ENCODE measurements around the gene FGF1. TPM values are rescaled to one million over a fixed set of nuclear protein-coding genes. Genes with fewer than 3 reads are reported as not detected.

Gene FGF1
- total RNA-seq, 1 experiment from 2014 or later, result 0.24 TPM

DNA sequence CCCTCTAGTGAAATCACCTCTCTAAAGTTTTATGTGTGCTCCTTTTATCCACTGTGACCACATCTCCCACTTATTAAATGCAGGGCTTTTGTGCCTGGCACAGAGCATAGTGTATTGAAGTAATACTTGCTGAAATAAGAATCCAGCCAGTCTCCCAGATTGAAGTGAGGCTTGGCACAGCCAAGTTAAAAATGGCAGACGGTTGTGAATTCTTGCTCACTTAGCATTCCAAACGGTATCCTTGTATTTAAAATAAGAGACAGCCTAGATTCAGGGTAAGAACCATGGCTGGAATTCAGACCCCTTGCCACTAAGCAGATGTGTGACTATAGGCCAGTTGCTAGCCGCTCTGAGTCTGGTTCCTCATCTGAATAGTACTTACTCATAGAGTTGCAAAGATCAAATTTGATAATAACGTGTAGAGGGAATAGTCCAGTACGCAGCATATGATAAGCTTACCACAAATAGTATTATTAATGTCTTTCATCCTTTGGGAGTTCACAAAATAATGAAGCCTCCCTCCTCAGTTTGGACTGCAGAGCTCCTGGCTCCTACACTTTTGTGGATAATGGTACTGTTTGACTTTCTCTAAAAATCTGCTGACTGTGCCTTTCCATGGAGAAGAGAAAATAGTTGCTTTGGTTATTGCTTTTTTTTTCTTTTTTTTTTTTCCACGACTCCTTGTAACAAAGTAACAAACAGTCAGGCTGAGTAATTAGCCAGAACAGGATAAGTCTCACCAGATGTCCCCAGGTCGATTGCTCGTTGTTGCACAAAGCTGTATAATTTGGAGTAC lies 51.5 kb downstream of the FGF1 start:
- DNase-seq, result no peak
- Histone ChIP-seq H3K4me3 (ENCODE audit: insufficient read depth, low read depth, low read length) (no peak overlapping the region), H3K27me3 (ENCODE audit: control insufficient read depth, insufficient read depth, low read length) (no peaks in the 10 kb centered on the region), H3K36me3 (replicated peaks; ENCODE audit: control insufficient read depth, insufficient read depth, low read length) (no peaks in the 10 kb centered on the region)

DNA sequence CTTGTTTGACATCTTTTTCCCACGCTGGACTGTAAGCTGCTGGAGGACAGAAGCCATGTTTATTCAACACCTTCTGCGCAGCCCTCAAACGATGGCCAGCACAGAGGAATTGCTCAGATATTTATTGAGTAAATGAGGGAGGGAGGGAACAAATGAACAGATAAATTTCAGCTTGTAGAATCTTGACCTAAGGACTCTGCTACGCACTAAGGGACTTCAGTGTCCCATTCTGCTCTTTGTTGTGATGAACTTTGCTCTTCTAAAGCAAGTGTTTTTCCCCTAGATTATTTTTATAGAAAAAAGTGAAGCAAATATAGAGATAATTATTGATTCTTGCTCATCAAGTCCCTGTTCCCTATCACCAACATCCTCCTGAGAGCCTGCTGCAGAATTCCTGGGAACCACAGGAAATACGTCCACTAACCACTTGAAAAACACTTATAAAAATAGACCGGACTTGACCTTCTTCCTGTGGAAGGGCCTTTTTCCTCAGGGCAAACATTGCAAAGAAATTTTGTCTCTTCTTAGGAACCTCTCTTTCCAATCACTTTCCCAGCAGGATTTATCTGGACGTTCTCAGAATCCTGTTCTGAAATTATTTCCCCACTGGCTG lies 54.9 kb downstream of the FGF1 start:
- Histone ChIP-seq H3K36me3 (replicated peaks; ENCODE audit: control insufficient read depth, insufficient read depth, low read length) (no peaks in the 10 kb centered on the region), H3K27me3 (ENCODE audit: control insufficient read depth, insufficient read depth, low read length) (no peaks in the 10 kb centered on the region), H3K4me3 (ENCODE audit: insufficient read depth, low read depth, low read length) (no peak overlapping the region)
- DNase-seq, result no peak

DNA sequence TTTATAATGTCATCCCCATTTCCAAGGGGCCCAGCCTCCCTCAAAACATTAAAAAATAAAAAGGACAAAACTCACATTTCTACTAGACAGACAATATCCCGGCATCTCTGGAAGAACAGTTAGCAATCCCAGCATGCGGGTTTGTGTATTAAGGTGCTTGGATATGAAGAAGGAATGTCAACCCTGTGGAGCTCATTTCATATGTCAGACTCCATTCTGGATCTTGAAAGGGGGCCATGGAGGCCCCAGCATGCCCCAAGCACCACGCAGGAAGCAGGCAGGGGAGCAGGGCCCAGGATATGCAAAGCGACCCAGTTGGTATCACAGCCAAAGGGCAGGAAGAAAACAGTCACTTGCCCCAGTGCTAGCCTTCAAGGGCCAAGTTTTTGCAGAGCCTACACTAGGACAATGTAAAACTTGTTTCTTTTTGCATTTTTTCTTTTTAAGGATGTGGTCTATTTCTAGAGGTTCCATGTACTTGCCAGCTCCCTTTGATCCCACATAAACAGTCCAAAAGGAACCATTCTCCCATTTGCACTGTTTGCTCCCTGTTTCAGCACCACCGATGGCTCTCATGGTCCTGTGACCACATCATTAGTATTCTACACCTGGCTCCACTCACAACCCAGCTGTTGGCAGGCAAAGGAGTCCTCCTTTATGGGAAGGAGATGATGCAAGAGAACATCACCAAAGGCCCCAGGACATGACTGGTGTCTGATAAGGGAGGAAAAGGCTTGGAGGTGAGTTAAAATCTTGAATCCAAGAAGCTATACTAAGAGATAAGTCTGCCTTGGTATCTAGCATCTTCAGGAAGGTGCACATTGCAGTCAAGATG lies 58.3 kb downstream of the FGF1 start:
- H3K36me3 ChIP-seq (replicated peaks; ENCODE audit: control insufficient read depth, insufficient read depth, low read length), result no peaks in the 10 kb centered on the region
- H3K4me3 ChIP-seq (ENCODE audit: insufficient read depth, low read depth, low read length), result no peak overlapping the region
- no peaks in the 10 kb centered on the region for H3K27me3 ChIP-seq (ENCODE audit: control insufficient read depth, insufficient read depth, low read length)
- DNase-seq, result no peak

- no peaks in the 10 kb centered on the region for H3K27me3 ChIP-seq (ENCODE audit: control insufficient read depth, insufficient read depth, low read length)
- no peak for DNase-seq
- no peaks in the 10 kb centered on the region for H3K36me3 ChIP-seq (replicated peaks; ENCODE audit: control insufficient read depth, insufficient read depth, low read length)
- H3K4me3 ChIP-seq (ENCODE audit: insufficient read depth, low read depth, low read length), result no peak overlapping the region
Observed at GRCh38 chr5:142626786-142627185, 59.1 kb downstream of the FGF1 start.

DNA sequence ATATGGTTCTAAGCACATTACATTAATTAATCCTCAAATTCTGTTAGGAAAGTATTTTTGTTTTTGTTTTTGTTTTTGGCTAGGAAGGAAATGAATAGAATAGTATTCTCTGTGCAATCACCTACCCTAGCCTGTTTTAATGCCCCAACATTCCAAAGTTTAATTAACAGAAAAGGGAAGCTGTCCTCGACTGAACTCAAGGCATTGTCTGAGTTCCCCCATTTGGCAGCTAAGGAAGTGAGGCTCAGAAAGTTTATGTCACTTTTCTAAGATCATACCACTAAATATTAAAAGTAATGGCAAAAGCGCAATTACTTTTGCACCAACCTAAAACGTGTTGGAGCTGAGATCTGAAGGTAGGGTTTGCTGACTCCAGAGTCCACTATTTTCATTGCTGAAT lies 59.8 kb downstream of the FGF1 start:
- H3K36me3 ChIP-seq (replicated peaks; ENCODE audit: control insufficient read depth, insufficient read depth, low read length), result no peaks in the 10 kb centered on the region
- no peak overlapping the region for H3K4me3 ChIP-seq (ENCODE audit: insufficient read depth, low read depth, low read length)
- no peak for DNase-seq

DNA sequence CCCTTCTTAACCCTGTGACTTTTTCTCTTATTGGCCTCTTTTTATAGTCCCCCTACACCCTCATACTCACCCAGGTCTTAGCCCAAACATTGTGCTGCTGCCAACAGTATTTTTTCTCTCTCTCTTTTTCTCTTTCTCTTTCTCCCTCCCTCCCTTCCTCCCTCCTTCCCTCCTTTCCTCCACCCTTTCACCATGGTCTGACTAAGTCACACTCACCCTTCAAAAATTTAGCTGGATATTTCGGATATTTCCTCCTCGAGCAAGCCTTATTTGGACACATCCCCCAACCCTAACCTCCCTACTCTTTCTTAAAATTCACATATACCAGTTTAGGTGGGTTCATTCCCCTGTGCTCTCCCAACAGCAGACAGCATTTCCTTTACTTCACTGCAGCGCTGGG lies 64.7 kb downstream of the FGF1 start:
- H3K27me3 ChIP-seq (ENCODE audit: control insufficient read depth, insufficient read depth, low read length), result no peaks in the 10 kb centered on the region
- no peaks in the 10 kb centered on the region for H3K36me3 ChIP-seq (replicated peaks; ENCODE audit: control insufficient read depth, insufficient read depth, low read length)
- DNase-seq, result peak; percentile 1
- H3K4me3 ChIP-seq (ENCODE audit: insufficient read depth, low read depth, low read length), result no peak overlapping the region

More for the DNA sequence above, 59.8 kb downstream of the FGF1 start:
- no peaks in the 10 kb centered on the region for H3K27me3 ChIP-seq (ENCODE audit: control insufficient read depth, insufficient read depth, low read length)

DNA sequence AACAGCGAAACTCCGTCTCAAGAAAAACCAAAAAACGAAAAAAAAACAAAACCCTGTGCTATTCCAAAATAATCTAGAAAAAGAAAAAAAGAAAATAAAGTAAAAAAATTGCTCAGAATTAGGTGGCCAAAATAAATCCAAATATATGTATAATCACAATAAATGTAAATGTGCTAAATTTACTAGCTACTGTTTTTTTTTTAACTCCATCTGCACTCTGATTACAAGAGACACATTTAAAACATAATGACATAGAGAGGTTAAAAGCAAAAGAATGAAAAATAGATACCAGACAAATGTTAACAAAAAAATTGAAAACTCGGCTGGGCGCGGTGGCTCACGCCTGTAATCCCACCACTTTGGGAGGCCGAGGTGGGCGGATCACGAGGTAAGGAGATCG lies 66.1 kb downstream of the FGF1 start:
- Histone ChIP-seq H3K4me3 (ENCODE audit: insufficient read depth, low read depth, low read length) (no peak overlapping the region), H3K27me3 (ENCODE audit: control insufficient read depth, insufficient read depth, low read length) (no peaks in the 10 kb centered on the region), H3K36me3 (replicated peaks; ENCODE audit: control insufficient read depth, insufficient read depth, low read length) (no peaks in the 10 kb centered on the region)
- DNase-seq, result no peak

- Histone ChIP-seq H3K4me3 (ENCODE audit: insufficient read depth, low read depth, low read length) (no peak overlapping the region), H3K27me3 (ENCODE audit: control insufficient read depth, insufficient read depth, low read length) (no peaks in the 10 kb centered on the region)
- no peak for DNase-seq
Observed at GRCh38 chr5:142618130-142618523, 67.8 kb downstream of the FGF1 start.

GRCh38 chr5:142617416-142618129 lies 68.3 kb downstream of the FGF1 start:
- H3K27me3 ChIP-seq (ENCODE audit: control insufficient read depth, insufficient read depth, low read length), result no peaks in the 10 kb centered on the region
- no peak overlapping the region for H3K4me3 ChIP-seq (ENCODE audit: insufficient read depth, low read depth, low read length)
- H3K36me3 ChIP-seq (replicated peaks; ENCODE audit: control insufficient read depth, insufficient read depth, low read length), result no peaks in the 10 kb centered on the region
- DNase-seq, result no peak

More at GRCh38 chr5:142618130-142618523, 67.8 kb downstream of the FGF1 start:
- no peaks in the 10 kb centered on the region for H3K36me3 ChIP-seq (replicated peaks; ENCODE audit: control insufficient read depth, insufficient read depth, low read length)

GRCh38 chr5:142615948-142616347 lies 69.9 kb downstream of the FGF1 start:
- H3K27me3 ChIP-seq (ENCODE audit: control insufficient read depth, insufficient read depth, low read length), result no peaks in the 10 kb centered on the region
- no peaks in the 10 kb centered on the region for H3K36me3 ChIP-seq (replicated peaks; ENCODE audit: control insufficient read depth, insufficient read depth, low read length)
- DNase-seq, result no peak
- H3K4me3 ChIP-seq (ENCODE audit: insufficient read depth, low read depth, low read length), result no peak overlapping the region

DNA sequence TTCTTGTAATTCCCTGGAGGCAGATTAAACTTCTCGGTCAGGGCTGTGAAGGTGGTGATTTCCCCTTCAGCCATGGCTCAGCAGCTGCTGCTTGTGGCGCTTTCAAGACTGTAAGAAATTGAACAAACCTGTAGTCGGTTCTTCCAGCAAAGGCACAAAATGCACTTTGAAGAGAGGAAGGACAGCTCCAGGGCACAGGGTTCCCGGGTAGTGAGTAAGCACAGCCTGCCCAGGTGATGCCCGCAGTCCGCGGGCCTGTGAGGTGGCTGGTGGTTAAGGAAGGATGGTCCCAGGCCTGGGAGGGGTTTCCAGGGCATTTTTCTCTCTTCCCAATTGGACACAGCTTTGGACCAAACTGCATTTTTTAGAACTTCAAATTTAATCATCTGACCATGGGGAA lies 71.8 kb downstream of the FGF1 start:
- DNase-seq, result no peak
- no peak overlapping the region for H3K4me3 ChIP-seq (ENCODE audit: insufficient read depth, low read depth, low read length)
- no peaks in the 10 kb centered on the region for H3K27me3 ChIP-seq (ENCODE audit: control insufficient read depth, insufficient read depth, low read length)
- H3K36me3 ChIP-seq (replicated peaks; ENCODE audit: control insufficient read depth, insufficient read depth, low read length), result no peaks in the 10 kb centered on the region

DNA sequence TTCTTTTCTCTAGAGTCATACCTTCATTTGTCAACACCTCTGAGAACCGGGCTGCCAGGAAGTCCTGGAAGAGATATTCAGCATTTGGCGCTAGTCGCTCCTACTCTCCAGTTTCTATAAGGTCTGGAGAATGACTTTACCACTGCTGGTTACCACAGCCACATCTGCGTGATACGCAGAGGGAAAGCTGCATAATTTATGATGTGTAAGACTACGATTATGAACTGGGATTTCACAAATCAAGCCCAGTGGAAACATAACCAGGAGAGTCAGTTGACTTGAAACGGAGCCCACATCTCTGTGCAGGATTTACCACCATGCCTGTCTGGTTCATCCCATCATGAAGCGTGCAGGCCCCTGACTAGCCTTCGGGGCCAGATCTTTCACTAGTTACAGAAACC lies 72.6 kb downstream of the FGF1 start:
- no peak for DNase-seq
- H3K36me3 ChIP-seq (replicated peaks; ENCODE audit: control insufficient read depth, insufficient read depth, low read length), result no peaks in the 10 kb centered on the region
- H3K27me3 ChIP-seq (ENCODE audit: control insufficient read depth, insufficient read depth, low read length), result no peaks in the 10 kb centered on the region
- H3K4me3 ChIP-seq (ENCODE audit: insufficient read depth, low read depth, low read length), result no peak overlapping the region

- Histone ChIP-seq H3K4me3 (ENCODE audit: insufficient read depth, low read depth, low read length) (no peak overlapping the region), H3K27me3 (ENCODE audit: control insufficient read depth, insufficient read depth, low read length) (no peaks in the 10 kb centered on the region), H3K36me3 (replicated peaks; ENCODE audit: control insufficient read depth, insufficient read depth, low read length) (no peaks in the 10 kb centered on the region)
- DNase-seq, result no peak
Observed at GRCh38 chr5:142612494-142613270, 73.2 kb downstream of the FGF1 start.

GRCh38 chr5:142611154-142611553 lies 74.7 kb downstream of the FGF1 start:
- H3K27me3 ChIP-seq (ENCODE audit: control insufficient read depth, insufficient read depth, low read length), result no peaks in the 10 kb centered on the region

More at GRCh38 chr5:142611154-142611553, 74.7 kb downstream of the FGF1 start:
- no peak overlapping the region for H3K4me3 ChIP-seq (ENCODE audit: insufficient read depth, low read depth, low read length)
- DNase-seq, result peak; percentile 72
- no peaks in the 10 kb centered on the region for H3K36me3 ChIP-seq (replicated peaks; ENCODE audit: control insufficient read depth, insufficient read depth, low read length)

All from H7 (cell line).